ENCODE measurements around the gene AQP4.

DNA sequence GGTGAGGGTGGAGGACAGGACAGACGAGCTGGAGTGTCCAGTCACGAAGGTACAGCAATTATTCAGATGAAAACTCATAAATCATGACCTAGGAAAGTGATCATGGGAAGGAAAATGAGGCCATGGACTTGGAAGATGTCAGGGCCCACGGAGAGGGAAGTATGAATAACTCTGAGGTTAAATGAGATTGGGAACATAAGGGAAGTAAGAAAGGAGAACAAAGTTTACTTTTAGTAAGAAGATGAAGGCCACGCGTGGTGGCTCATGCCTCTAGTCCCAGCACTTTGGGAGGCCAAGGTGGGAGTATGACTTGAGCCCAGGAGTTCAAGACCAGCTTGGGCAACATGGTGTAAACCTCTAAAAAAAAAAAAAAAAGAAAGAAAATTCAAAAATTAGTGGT is 56.2 kb downstream of the AQP4 start:
- TF ChIP-seq, protein P1, sequence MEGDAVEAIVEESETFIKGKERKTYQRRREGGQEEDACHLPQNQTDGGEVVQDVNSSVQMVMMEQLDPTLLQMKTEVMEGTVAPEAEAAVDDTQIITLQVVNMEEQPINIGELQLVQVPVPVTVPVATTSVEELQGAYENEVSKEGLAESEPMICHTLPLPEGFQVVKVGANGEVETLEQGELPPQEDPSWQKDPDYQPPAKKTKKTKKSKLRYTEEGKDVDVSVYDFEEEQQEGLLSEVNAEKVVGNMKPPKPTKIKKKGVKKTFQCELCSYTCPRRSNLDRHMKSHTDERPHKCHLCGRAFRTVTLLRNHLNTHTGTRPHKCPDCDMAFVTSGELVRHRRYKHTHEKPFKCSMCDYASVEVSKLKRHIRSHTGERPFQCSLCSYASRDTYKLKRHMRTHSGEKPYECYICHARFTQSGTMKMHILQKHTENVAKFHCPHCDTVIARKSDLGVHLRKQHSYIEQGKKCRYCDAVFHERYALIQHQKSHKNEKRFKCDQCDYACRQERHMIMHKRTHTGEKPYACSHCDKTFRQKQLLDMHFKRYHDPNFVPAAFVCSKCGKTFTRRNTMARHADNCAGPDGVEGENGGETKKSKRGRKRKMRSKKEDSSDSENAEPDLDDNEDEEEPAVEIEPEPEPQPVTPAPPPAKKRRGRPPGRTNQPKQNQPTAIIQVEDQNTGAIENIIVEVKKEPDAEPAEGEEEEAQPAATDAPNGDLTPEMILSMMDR (IDR thresholded peaks at IDR 0.05 in 4 of 5, conservative IDR thresholded peaks at IDR 0.05 in 1 of 5), result no peak
- no peak for TF ChIP-seq POLR2A (IDR thresholded peaks at IDR 0.05)

Data from gastrocnemius medialis (tissue), 4 donors.